ENCODE measurements around the gene APOBEC3H. TPM values are rescaled to one million over a fixed set of nuclear protein-coding genes. Genes with fewer than 3 reads are reported as not detected.

APOBEC3H gene
- total and polyA plus RNA-seq, 2 experiments from 2014 or later = not detected

GRCh38 chr22:39128508-39128907 is 31.5 kb downstream of the APOBEC3H start (continued):
- no peak for TF ChIP-seq REST (IDR thresholded peaks at IDR 0.05; ENCODE audit: unreplicated experiment)
- no peak for TF ChIP-seq CTCF (conservative IDR thresholded peaks at IDR 0.05; ENCODE audit: low read depth in 2 of 2)

GRCh38 chr22:39129081-39129480 is 32.0 kb downstream of the APOBEC3H start:
- Mint-ChIP-seq H3K4me3 (no peak overlapping the region), H3K36me3 (ENCODE audit: low read depth) (no peaks in the 10 kb centered on the region), H3K27me3 (ENCODE audit: insufficient read depth, low read depth, poor library complexity) (peaks cover 18% of the 10 kb centered on the region), H3K27ac (no peak overlapping the region), H3K9me3 (peaks cover 5% of the 10 kb centered on the region; the same call in 1 of the 3 replicates), H3K4me1 (peaks cover 27% of the 10 kb centered on the region)
- H3K4me2 ChIP-seq = no peak overlapping the region
- H3F3A ChIP-seq (replicated peaks; ENCODE audit: low read depth) = no peaks in the 10 kb centered on the region
- no peaks in the 10 kb centered on the region for H3K9me2 ChIP-seq (ENCODE audit: insufficient read depth)
- H3K27ac ChIP-seq (ENCODE audit: low read depth) = no peak overlapping the region
- H3K79me2 ChIP-seq (replicated peaks; ENCODE audit: insufficient read depth) = no peaks in the 10 kb centered on the region
- no peak for DNase-seq (ENCODE audit: low spot score)
- no peaks in the 10 kb centered on the region; the same call in 1 of the 2 replicates for H3K27me3 ChIP-seq (ENCODE audit: insufficient read depth)
- H2AFZ ChIP-seq = no peak overlapping the region
- H3K36me3 ChIP-seq (ENCODE audit: insufficient read depth) = no peaks in the 10 kb centered on the region
- peaks cover 17% of the 10 kb centered on the region for H3K4me1 ChIP-seq (ENCODE audit: insufficient read depth)
- H4K20me1 ChIP-seq (replicated peaks; ENCODE audit: insufficient read depth) = no peaks in the 10 kb centered on the region
- ATAC-seq = no peak
- H3K4me3 ChIP-seq = no peak overlapping the region
- no peak for TF ChIP-seq CTCF (conservative IDR thresholded peaks at IDR 0.05; ENCODE audit: low read depth in 2 of 2)
- TF ChIP-seq ZNF331 (CRISPR knock-in tag; IDR thresholded peaks at IDR 0.05; ENCODE audit: low read depth) = no peak
- TF ChIP-seq JUNB (IDR thresholded peaks at IDR 0.05; ENCODE audit: unreplicated experiment) = no peak
- no peak for TF ChIP-seq EZH2 (IDR thresholded peaks at IDR 0.05; ENCODE audit: low read depth, unreplicated experiment)
- TF ChIP-seq POLR2AphosphoS5 (IDR thresholded peaks at IDR 0.05; ENCODE audit: low read depth) = no peak
- no peak for TF ChIP-seq STAT1 (IDR thresholded peaks at IDR 0.05; ENCODE audit: unreplicated experiment)
- no peak for TF ChIP-seq ZNF462 (CRISPR knock-in tag; IDR thresholded peaks at IDR 0.05)
- no peak for TF ChIP-seq NANOG (IDR thresholded peaks at IDR 0.05; ENCODE audit: borderline replicate concordance)
- no peak for TF ChIP-seq CREB1 (CRISPR knock-in tag; IDR thresholded peaks at IDR 0.05; ENCODE audit: low read depth)
